K562 (cell line): ENCODE data around the gene BCAS3. TPM values are rescaled to one million over a fixed set of nuclear protein-coding genes. Genes with fewer than 3 reads are reported as not detected.

ENCODE experiments used
- CEBPB ChIP-seq: fragments of 450-650 bp; IDR thresholded peaks from 2 replicates; pipeline ENCODE4 v1.6.1; 2016; ENCODE audit warnings: missing genetic modification characterization, missing compliant biosample characterization
- JUN ChIP-seq, 2 experiments: sonication (generic) in 1 of 2; formaldehyde crosslinking in 1 of 2; IDR thresholded peaks; 2 replicates each; pipeline versions ENCODE4 v1.6.1 to v1.8.0; 2012 to 2022; ENCODE audit warnings: borderline replicate concordance in 2 of 2, mild to moderate bottlenecking in 2 of 2, improper control_type of control experiment in 1 of 2, low read depth in 1 of 2, low read length in 1 of 2, missing genetic modification reagents in 1 of 2
- L3MBTL2 ChIP-seq: fragments of 450-650 bp; IDR thresholded peaks from 2 replicates; pipeline ENCODE4 v1.6.1; 2016; ENCODE audit warnings: mild to moderate bottlenecking, moderate library complexity
- ZNF518B ChIP-seq: fragments of 250-450 bp; sonication (Bioruptor Pico); IDR thresholded peaks from 2 replicates; pipeline ENCODE4 v1.5.0; 2021; ENCODE audit warnings: mild to moderate bottlenecking, moderate library complexity
- ZNF583 ChIP-seq: fragments of 250-450 bp; sonication (Bioruptor Pico); IDR thresholded peaks from 2 replicates; pipeline ENCODE4 v1.4.0; 2020
- polyA plus RNA-seq, 8 experiments: library from polyadenylated mRNA; depleted of rRNA in 4 of 8; stranded (reverse) in 5 of 8; unstranded in 3 of 8; fragments of >200 nt; fragmentation: Nextera tagmentation in 2 of 8; fragmentation: Illumina TruSeq in 1 of 8; extraction: Ambion mirVana in 2 of 8; extraction: Trizol in 1 of 8; gene quantifications; 2 replicates each; pipeline versions ENCODE4 v1.2.1 to v1.2.3, GENCODE V29; 2011 to 2014; ENCODE audit warnings: inconsistent platforms in 1 of 8, missing spikeins in 1 of 8
- total RNA-seq, 7 experiments: library from RNA; depleted of rRNA in 6 of 7; stranded (reverse); fragments of >200 nt in 6 of 7; fragmentation: Illumina TruSeq in 2 of 7; extraction: Trizol in 2 of 7; gene quantifications; 2 replicates each; pipeline versions ENCODE4 v1.2.1 to v1.2.3, GENCODE V29; 2011 to 2021; ENCODE audit warnings: low replicate concordance in 1 of 7

The BCAS3 gene
- total and polyA plus RNA-seq, 9 of the 15 experiments (the other 6 are each of a cell fraction or from before 2014, with no cell fraction given) = 1.9 to 5.5 (median 3.5) TPM

GRCh38 chr17:61128661-61129115 is 451.0 kb downstream of the BCAS3 start (continued):
- TF ChIP-seq JUN (IDR thresholded peaks at IDR 0.05; ENCODE audit: borderline replicate concordance, low read depth, low read length) (no peak), JUN (CRISPR knock-in tag; IDR thresholded peaks at IDR 0.05; ENCODE audit: borderline replicate concordance) (no peak), CEBPB (no peak), ZNF518B (CRISPR knock-in tag) (no peak), L3MBTL2 (no peak), ZNF583 (CRISPR knock-in tag) (no peak)
